Amniotic stem cell (primary cell): ENCODE data around the gene AP3M1.
"Not testable (repeated sequence)": the region's sequence is repeated elsewhere in the genome, so short reads cannot be mapped to it uniquely, and the experiment has no call there.

Experiments
- DNase-seq: peaks from one replicate; lab custom pipeline; 2025; lab: John Stamatoyannopoulos, UW

The AP3M1 gene, protein sequence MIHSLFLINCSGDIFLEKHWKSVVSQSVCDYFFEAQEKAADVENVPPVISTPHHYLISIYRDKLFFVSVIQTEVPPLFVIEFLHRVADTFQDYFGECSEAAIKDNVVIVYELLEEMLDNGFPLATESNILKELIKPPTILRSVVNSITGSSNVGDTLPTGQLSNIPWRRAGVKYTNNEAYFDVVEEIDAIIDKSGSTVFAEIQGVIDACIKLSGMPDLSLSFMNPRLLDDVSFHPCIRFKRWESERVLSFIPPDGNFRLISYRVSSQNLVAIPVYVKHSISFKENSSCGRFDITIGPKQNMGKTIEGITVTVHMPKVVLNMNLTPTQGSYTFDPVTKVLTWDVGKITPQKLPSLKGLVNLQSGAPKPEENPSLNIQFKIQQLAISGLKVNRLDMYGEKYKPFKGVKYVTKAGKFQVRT

DNA sequence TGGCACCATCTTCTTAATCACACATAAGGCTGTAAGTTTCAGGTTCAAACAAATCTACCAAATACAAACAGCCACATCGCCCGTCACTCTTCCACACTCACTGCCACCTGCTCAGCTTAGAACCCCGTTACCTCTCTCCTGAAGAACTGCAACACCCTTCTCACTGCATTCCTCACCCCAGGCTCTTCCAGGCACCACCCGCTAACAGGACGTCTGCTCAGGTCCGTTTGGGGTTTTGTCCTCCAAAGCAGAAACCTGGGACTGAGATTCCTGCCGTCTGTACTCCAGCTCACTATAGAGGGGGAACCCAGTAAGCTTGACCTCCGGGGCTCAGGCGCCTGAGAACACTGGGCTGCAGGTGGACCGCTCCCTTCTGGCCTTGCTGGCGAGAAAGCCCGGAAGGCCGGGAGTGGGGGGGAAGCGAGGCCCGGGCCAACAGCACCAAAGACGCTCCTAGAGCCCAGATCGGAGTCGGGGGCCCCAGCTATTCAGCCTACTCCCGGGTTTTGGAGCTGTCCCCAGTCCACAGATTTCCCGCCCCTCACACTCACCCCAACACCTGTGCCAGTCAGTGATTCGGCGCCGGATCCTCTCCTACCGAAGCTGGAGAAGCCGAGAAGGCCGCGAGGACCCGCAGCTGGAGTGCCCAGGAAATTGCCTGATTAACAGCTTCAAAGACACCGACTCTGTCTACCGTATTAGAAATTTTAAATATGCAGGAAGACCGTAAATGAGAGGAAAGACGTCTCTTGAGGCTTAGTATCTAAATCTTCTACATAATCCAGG lies at the start of gene AP3M1:
TSS of gene AP3M1 (minus strand) at position 625 of the 786 bp plus-strand sequence. CDS start 12,449 bp downstream, outside the sequence.
- DNase-seq: peak; percentile 80

DNA sequence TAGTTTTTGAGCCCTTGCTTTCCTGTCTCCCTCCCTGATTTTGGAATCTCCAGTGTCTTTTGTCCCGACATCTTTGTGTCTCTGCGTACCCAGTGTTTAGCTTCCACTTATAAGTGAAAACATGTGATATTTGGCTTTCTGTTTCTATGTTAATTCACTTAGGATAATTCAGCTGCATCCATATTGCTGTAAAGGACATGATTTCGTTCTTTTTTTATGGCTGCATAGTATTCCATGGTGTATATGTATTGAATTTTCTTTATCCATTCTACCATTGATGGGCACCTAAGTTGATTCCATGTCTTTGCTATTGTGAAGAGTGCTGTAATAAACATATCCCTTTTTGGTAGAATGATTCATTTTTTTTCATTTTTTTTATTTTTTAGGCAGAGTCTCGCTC lies 48.7 kb upstream of the AP3M1 start:
- DNase-seq: no peak

GRCh38 chr10:74194999-74195398 lies 44.4 kb upstream of the AP3M1 start:
- DNase-seq: no peak

DNA sequence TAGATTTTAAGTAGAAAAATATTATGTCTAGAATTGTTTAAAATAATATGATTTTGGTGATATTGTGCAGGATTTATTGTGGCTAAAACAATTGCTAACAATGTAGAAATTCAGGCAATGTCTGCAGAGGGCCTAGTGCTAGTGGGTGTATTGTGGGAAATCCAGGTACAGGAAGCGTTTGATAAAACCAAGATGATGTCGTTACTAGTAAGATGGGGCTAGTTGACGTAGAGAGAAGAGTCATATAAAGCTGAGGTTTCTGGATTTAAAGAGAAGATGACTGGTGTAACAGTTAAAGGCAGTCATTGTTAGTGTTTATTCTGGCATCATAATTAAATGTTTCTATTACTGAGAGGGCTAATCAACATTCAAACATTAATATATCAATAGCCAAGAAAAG lies 43.9 kb upstream of the AP3M1 start:
- DNase-seq: no peak

GRCh38 chr10:74190494-74190893 lies 39.9 kb upstream of the AP3M1 start:
- DNase-seq: no peak

DNA sequence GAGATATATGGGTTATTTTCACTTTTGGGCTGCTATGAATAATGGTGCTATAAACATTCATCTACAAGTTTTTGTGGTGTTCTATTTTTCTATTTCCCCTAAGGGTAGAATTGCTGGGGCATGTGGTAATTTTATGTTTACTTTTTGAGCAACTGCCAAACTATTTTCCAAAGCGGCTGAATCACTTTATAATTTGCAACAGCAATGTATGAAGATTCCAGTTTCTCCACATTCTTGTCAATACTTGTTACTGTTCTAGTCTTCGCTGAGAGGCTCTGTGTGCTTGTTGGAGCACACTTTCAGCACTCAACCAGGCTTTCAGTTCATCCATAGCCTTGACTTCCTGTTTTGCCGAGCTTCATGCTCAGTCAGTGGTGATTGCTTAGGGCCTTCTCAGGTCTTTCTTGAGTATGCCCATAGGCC lies 39.4 kb upstream of the AP3M1 start:
- peak; percentile 93 for DNase-seq

GRCh38 chr10:74188617-74189016 lies 38.0 kb upstream of the AP3M1 start:
- not testable (repeated sequence) for DNase-seq

- DNase-seq: no peak
Observed at GRCh38 chr10:74187237-74187636, 36.6 kb upstream of the AP3M1 start.

- DNase-seq: no peak
Observed at GRCh38 chr10:74186678-74187077, 36.0 kb upstream of the AP3M1 start.

- no peak for DNase-seq
Observed at GRCh38 chr10:74179111-74179710, 28.6 kb upstream of the AP3M1 start.

DNA sequence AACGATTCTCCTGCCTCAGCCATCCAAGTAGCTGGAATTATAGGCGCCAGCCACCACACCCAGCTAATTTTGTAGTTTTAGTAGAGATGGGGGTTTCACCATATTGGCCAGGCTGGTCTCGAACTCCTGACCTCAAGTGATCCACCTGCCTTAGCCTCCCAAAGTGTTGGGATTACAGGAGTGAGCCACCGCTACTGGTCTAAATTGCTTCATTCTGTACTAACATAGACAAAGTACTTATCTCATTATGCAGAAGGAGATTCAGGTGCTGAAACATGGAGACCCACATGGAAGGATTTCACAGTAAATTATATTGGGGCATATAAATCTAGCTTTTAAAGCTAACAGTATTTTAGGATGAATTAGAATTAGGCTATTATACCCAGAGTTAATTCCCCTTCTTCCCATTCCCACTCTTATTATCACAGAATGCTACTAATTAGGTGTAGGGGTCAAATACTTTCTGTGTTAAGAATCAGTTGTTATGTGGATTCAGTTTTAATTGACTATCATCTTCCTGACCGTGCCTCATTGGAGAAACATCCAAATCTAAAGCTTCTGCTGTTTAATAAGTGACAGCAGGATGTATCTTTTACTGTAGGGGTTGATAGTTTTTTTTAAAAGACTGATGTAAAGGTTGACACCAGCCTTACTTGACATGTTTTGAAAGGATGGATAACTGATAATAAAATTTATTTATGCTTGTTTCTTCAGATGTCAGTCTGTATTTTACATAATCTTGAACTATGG lies 27.6 kb upstream of the AP3M1 start:
- no peak for DNase-seq

- DNase-seq: no peak
Observed at GRCh38 chr10:74177140-74177677, 26.6 kb upstream of the AP3M1 start.

DNA sequence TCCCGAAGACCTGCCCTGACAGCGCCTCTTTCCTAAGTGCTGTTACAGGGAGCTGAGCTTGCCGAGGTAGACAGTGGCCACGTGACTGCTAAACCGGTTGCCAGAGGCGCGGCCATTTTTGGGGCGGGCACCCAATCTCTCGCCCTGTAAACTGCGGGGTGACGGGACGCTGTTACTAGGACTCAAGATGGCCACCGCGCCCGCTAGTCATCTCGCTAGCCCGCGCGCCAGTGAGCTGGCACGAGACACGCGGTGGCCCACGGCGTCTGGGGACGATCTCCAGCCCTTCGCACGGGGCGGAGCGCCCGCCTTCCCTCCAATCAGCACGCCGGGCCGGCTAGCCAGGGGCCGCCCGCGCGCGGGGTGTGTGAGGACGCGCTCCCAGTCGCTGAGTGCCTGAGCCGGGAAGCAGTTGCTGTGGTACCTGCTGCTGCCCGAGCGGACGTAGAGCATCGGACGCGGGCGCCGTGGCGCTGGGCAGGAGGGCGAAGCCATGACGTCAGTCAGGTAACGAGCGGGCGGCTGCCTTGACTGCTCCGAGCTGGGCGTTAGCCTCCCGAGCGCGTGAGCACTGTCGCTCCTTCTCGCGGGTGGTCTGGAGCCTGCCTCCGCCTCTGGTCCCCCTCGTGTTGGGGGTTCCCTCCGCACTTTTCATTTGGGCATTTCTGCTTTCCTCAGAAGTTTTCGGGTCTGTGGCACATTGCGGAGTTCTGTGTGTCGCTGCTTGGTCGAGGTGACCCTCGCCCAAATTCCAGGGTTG lies 25.9 kb upstream of the AP3M1 start:
- DNase-seq: peak; percentile 94

DNA sequence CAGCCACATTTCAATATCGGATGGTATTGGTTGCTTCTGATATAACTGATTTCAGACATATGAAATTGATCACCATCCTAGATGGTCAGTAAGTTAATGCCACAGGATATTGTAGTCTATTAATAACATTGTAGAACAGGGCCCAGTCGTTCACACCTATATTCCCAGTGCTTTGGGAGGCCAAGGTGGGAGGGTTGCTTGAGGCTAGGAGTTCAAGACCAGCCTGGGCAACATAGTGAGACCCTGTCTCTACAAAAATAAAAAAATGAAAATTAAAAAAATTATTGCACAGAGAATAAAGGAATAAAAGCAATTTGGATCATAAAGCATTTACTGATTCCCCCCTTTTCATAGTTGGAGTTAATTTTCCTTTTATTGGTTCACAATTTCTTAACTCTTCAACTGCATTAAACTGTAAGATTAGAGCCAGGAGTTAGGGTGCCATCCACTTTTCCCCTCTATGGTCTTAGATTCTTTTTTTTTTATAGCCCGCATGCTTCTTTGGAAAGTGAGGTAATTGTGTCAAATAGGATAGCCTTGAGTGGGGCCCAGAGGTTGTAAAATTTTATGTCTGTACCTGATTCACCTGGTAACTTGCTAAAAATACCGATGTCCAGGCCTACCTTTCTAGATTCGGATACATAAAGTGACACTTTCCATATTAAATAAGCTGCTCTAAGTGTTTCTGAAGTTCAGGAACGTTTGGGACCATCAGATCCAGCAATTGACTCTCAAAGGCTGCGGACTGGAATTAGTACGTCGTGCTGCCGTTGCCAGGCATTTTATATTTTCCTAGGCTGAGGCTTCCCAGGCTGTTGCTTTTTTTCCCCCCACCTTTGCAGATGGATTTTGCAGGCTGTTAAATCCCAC lies 25.1 kb upstream of the AP3M1 start:
- DNase-seq: no peak

- DNase-seq: no peak
Observed at GRCh38 chr10:74174521-74174920, 23.9 kb upstream of the AP3M1 start.

GRCh38 chr10:74171625-74172024 lies 21.0 kb upstream of the AP3M1 start:
- no peak for DNase-seq

- DNase-seq: no peak
Observed at GRCh38 chr10:74167443-74167842, 16.8 kb upstream of the AP3M1 start.

DNA sequence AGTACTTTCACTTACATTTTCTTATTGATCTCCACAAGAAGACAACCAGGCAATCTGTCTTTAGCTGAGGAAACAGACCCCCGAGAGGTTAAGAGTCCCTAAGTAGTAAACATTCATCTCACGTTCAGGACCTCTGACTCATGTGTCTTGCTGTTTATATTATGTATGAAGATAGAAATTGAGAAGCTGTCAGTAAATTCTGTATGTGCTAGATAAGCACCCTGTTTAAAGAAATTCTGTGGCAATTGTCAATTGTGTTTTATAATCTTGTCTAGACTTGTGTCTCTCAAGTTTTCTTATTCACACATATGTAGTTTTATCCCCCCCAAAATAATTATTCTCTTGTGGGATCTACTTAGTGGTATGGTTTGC lies 14.9 kb upstream of the AP3M1 start:
- no peak for DNase-seq

DNA sequence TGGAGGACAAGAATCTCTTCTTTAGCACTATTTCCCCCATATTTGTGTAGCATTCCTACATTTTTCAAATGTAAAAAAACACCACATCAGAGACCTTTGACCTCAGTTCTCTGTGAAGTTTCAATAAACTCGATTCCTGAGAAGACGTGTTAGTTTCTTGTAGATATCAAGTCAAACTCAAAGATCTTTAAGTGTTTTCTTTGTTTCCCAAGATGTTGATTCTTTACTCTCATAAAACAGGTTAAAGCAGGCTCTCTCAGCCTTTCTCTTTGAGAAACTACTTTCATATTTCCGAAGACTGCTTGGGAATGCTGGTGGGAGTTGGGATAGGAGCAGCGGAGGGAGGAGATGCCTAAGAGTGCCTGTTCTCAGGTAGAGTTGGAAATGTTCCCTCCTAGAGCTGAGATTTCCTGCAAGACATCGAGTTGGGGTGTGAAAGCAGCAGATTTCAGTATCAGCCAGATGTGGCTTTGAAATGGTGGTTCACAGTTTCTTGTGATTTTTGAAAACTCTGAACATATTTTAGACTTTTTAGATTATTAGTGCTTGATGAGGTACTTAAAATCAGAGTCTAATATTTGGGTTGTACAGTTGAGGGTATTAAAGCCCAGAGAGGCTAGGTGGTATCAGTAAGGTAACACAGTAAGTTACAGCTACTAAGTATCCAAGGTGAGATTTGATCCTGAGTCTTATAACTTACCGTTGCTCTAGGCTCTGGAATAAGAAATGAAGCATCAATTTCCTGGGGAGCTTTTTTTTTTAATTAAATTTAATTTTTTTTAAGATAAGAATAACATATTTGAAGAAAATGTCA lies 14.3 kb upstream of the AP3M1 start:
- no peak for DNase-seq
